ENCODE data around the gene KIDINS220.

KIDINS220 gene

DNA sequence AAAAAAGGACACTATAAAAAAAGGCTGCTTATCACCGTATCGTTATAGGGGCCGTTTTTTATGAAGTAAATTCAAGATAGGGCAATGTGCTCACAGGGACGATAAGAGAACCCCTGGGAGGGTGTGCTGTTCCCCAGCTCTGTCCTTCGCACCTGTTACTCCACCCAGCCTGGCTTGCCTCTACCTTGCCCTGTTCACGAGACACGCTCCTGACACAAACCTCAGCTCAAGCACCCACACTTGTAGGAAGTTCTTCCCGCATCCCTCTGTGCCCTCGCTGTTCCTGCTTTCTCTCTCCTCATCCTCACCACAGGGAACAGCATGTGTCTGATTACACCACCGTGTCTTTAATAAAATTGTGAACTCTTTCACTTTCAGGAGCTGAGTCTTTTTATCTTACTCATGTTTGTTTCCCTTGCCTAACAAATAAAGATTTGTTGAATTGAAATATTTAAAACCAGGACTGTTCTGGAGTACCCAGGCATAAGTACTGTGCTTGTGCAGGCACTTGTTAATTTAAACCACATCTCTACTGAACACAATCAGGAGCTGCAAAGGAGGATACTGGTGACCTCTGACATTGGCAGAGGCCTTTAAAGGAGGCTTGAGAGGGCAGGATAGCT is 26.0 kb upstream of the KIDINS220 start:
- Histone ChIP-seq H3K27me3 (ENCODE audit: control insufficient read depth, insufficient read depth, low read length) (no peaks in the 10 kb centered on the region), H3K27ac (ENCODE audit: low read depth, low read length) (no peak overlapping the region), H3K4me3 (ENCODE audit: low read length) (no peak overlapping the region), H3K9ac (ENCODE audit: low read length) (no peak overlapping the region), H3K4me1 (ENCODE audit: control insufficient read depth, insufficient read depth, low read length) (no peaks in the 10 kb centered on the region), H3K36me3 (ENCODE audit: control insufficient read depth, insufficient read depth, low read length) (no peaks in the 10 kb centered on the region)

DNA sequence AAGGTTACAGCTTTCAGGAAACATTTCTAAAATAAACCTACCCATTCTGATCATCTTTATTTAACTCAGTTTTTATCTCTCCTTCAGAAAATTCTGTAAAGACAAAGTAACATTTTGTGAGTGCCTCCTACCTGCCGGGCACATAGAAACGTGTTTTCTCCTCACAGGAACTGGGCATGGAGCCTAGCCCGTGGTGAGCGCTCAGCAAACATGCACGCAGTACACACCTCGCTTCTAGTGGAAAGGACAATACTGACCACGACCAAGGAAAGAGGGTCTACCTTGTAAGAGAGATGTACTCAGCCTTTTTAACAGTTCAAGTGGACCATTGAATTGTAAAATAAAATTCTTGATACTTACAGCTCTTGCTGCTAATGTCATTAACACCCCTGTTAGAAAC is 24.8 kb upstream of the KIDINS220 start:
- H3K4me3 ChIP-seq (ENCODE audit: low read length) = no peak overlapping the region
- H3K27ac ChIP-seq (ENCODE audit: low read depth, low read length) = no peak overlapping the region

DNA sequence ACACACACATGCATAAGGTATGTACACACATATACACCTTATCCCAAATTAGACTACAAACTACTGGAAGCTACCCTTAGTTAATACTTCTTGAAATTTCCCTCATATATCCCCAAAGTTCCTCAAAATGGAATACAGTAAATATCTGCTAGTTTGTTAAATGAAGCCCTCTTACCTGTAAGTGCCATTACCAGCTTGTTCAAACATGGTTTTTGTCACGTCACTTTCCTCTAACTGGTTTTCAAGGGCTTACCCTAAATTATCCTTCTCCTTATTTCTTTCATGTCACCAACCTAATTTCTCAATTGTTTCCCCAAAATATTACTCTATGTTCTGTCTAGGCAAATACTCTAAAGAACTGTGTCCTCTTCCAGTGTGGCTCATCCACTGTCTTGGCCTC is 24.4 kb upstream of the KIDINS220 start:
- Histone ChIP-seq H3K36me3 (ENCODE audit: control insufficient read depth, insufficient read depth, low read length) (no peaks in the 10 kb centered on the region), H3K4me1 (ENCODE audit: control insufficient read depth, insufficient read depth, low read length) (no peaks in the 10 kb centered on the region), H3K4me3 (ENCODE audit: low read length) (no peak overlapping the region), H3K27ac (ENCODE audit: low read depth, low read length) (no peak overlapping the region), H3K9ac (ENCODE audit: low read length) (no peak overlapping the region), H3K27me3 (ENCODE audit: control insufficient read depth, insufficient read depth, low read length) (no peaks in the 10 kb centered on the region)

More for the DNA sequence above, 24.8 kb upstream of the KIDINS220 start:
- no peaks in the 10 kb centered on the region for H3K36me3 ChIP-seq (ENCODE audit: control insufficient read depth, insufficient read depth, low read length)
- H3K27me3 ChIP-seq (ENCODE audit: control insufficient read depth, insufficient read depth, low read length) = no peaks in the 10 kb centered on the region
- no peak overlapping the region for H3K9ac ChIP-seq (ENCODE audit: low read length)
- no peaks in the 10 kb centered on the region for H3K4me1 ChIP-seq (ENCODE audit: control insufficient read depth, insufficient read depth, low read length)

DNA sequence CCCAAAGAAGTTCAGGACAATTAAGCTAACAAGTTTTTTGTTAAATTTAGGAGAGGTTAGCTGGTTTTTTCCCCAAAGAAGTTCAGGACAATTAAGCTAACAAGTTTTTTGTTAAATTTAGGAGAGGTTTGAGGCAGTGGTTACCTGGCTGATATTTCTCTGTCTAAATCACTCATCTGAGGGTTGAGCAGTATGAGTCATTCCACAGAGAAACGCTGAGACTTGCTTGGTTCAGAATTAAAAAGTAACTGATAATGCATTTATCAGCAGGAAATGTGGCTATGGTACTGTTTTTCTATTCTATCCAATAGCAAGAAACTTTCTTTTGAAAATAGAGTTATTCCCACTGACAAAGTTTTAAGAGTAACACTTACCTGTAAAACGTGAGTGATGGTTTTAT is 22.8 kb upstream of the KIDINS220 start:
- Histone ChIP-seq H3K27ac (ENCODE audit: low read depth, low read length) (no peak overlapping the region), H3K9ac (ENCODE audit: low read length) (no peak overlapping the region), H3K27me3 (ENCODE audit: control insufficient read depth, insufficient read depth, low read length) (no peaks in the 10 kb centered on the region), H3K4me1 (ENCODE audit: control insufficient read depth, insufficient read depth, low read length) (no peaks in the 10 kb centered on the region), H3K4me3 (ENCODE audit: low read length) (no peak overlapping the region), H3K36me3 (ENCODE audit: control insufficient read depth, insufficient read depth, low read length) (no peaks in the 10 kb centered on the region)

DNA sequence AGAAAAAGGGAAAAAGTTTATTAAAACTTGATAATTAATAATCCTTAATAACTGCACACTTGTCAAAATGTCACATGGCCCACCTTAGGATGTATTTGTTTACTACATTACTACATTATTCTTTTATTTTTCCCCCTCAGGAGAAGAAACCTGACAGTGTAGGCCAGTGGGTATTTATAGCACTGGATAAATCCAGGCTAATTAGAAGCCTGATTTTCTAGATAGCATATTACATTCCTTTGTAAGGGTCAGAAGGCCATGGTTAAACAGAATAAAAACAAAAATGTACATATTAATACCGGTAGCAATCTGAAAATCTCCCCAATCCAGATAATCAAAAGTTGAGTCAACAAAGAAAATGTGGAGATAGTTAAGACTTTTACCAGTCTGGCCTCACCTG is 21.5 kb upstream of the KIDINS220 start:
- no peak overlapping the region for H3K27ac ChIP-seq (ENCODE audit: low read depth, low read length)
- H3K9ac ChIP-seq (ENCODE audit: low read length) = no peak overlapping the region
- no peaks in the 10 kb centered on the region for H3K4me1 ChIP-seq (ENCODE audit: control insufficient read depth, insufficient read depth, low read length)
- no peak overlapping the region for H3K4me3 ChIP-seq (ENCODE audit: low read length)
- H3K27me3 ChIP-seq (ENCODE audit: control insufficient read depth, insufficient read depth, low read length) = no peaks in the 10 kb centered on the region
- no peaks in the 10 kb centered on the region for H3K36me3 ChIP-seq (ENCODE audit: control insufficient read depth, insufficient read depth, low read length)

DNA sequence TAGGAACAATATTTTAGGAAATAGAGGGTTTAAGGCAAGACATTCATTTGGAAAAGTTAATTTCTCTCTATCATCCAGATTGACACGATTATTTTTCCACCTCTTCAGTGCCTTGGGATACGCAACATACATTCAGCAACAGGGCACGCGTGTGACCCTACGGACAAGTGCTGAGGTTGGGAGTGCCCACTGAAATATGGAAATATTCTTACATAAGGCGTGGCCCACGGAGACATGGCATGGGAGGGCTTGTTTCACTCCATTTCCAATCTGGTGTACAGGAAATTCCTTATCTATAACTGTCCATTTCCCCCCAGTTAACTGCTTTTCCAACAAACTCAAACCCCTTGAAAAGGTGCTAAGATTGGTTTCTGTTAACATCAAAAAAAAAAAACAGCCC is 20.9 kb upstream of the KIDINS220 start:
- Histone ChIP-seq H3K27me3 (ENCODE audit: control insufficient read depth, insufficient read depth, low read length) (no peaks in the 10 kb centered on the region), H3K4me1 (ENCODE audit: control insufficient read depth, insufficient read depth, low read length) (no peaks in the 10 kb centered on the region), H3K36me3 (ENCODE audit: control insufficient read depth, insufficient read depth, low read length) (no peaks in the 10 kb centered on the region), H3K4me3 (ENCODE audit: low read length) (no peak overlapping the region), H3K9ac (ENCODE audit: low read length) (no peak overlapping the region), H3K27ac (ENCODE audit: low read depth, low read length) (no peak overlapping the region)

DNA sequence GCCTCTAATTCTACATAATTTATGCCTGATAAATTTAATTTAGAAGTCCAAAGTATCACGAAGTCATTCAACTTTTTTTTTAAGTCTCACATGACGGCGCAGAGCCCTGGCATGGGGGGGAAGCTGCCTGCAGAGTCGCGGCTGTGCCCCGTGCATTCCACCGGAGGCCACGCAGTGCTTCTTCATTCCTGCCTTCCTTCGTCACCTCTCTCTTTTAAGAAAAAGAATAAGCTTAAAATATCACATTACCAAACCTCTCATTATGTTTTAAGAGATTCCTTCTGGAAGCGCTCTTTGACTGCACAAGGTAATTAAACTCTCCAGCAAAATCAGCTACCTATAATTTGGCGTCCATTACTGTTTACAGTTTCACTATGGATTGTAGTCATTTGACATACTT is 20.3 kb upstream of the KIDINS220 start:
- Histone ChIP-seq H3K4me3 (ENCODE audit: low read length) (no peak overlapping the region), H3K36me3 (ENCODE audit: control insufficient read depth, insufficient read depth, low read length) (no peaks in the 10 kb centered on the region), H3K27ac (ENCODE audit: low read depth, low read length) (no peak overlapping the region), H3K9ac (ENCODE audit: low read length) (no peak overlapping the region), H3K4me1 (ENCODE audit: control insufficient read depth, insufficient read depth, low read length) (no peaks in the 10 kb centered on the region), H3K27me3 (ENCODE audit: control insufficient read depth, insufficient read depth, low read length) (no peaks in the 10 kb centered on the region)

DNA sequence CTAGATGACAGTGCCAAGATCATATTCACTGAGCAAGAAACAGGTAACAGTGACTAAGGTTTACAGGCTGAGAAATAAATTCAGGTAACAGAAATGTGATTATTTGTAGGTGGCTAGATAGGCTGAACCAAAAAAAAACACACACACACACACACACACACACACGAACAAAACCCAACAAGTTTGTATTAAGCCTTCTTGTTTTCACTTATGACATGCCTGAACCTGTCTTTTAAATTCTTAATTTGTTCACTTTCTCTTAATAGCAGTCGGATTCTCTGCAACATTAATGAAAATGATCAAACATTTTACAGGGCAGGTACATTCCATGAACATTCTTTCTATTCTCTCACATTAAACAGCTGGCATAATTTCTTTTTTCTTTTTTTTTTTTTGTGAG is 18.8 kb upstream of the KIDINS220 start:
- H3K36me3 ChIP-seq (ENCODE audit: control insufficient read depth, insufficient read depth, low read length) = no peaks in the 10 kb centered on the region
- H3K27me3 ChIP-seq (ENCODE audit: control insufficient read depth, insufficient read depth, low read length) = no peaks in the 10 kb centered on the region
- H3K9ac ChIP-seq (ENCODE audit: low read length) = no peak overlapping the region
- H3K27ac ChIP-seq (ENCODE audit: low read depth, low read length) = no peak overlapping the region
- no peaks in the 10 kb centered on the region for H3K4me1 ChIP-seq (ENCODE audit: control insufficient read depth, insufficient read depth, low read length)
- H3K4me3 ChIP-seq (ENCODE audit: low read length) = no peak overlapping the region

DNA sequence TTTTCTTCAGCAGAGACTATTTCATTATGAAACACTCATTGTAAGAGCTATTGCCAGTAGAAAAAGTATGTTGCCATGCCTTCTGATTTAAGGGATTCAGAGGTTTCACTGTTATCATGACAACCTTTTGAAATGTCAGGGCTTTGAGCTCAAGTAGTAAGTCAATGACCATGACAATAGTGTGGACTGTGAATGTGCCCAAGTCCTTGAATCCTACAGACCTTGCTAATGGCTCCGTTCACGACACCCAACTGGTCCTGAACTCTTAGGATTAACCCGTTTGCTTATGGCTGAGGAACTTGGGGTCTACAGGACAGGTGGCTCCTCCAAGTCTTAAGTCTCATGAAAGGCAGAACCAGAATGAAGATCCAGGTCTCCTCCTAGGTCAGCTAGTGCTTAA is 17.6 kb upstream of the KIDINS220 start:
- Histone ChIP-seq H3K27me3 (ENCODE audit: control insufficient read depth, insufficient read depth, low read length) (no peaks in the 10 kb centered on the region), H3K4me3 (ENCODE audit: low read length) (no peak overlapping the region), H3K36me3 (ENCODE audit: control insufficient read depth, insufficient read depth, low read length) (no peaks in the 10 kb centered on the region), H3K4me1 (ENCODE audit: control insufficient read depth, insufficient read depth, low read length) (no peaks in the 10 kb centered on the region), H3K27ac (ENCODE audit: low read depth, low read length) (no peak overlapping the region), H3K9ac (ENCODE audit: low read length) (no peak overlapping the region)

DNA sequence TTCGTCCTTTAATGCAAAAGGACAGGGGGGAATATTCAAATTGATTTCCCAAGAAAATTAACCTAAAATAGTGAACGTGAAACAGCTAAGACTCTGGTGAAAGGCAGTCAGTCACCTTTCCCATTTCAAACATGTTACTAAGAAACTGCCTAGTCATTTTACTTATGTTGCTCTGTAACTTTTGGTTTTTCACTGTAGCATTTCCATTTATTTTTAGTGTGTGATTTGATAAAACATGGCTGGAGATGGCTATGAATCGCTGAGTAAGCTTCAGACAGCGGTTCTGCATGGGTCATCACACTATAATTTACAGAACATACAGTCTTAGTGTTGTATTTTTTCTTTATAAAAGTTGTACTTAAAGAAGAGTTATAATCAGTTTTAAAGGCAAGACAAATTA is 16.0 kb upstream of the KIDINS220 start:
- Histone ChIP-seq H3K4me3 (ENCODE audit: low read length) (no peak overlapping the region), H3K27ac (ENCODE audit: low read depth, low read length) (no peak overlapping the region), H3K4me1 (ENCODE audit: control insufficient read depth, insufficient read depth, low read length) (no peaks in the 10 kb centered on the region)

DNA sequence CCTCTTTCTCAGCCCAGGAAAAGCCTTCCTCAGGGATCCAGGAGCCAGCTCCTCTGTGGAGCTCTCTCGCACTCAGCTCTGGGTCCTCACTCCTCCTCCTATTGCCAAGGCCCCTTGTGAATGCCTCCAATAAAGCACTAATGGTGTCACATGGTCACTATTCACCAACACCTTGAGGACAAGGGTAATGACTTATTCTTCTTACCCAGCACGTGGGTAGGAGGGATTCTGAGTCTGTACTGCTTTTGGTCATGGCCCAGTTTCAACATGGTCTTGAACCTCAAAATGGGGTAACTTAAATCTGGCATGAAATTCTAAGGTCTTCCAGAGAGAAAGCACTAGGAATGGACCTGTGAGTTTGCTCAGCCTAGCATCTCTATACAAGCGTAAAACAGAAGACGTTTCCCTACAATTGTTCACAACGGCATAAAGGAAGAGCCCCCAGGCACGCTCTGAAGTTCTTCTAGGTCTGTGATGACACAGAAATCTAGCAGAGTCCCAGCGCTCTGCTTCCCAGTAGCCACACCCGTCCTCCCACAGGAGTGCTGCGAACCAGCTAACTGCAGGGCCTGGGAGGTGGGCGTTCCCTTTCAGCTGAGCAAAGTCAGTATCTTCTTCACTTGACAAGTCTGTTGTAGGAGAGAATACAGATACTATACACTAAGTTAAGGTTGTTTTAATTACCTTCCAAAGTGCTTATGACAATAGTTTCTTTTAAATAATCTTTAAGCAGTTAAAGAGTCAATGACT is 14.6 kb upstream of the KIDINS220 start:
- H3K27me3 ChIP-seq (ENCODE audit: control insufficient read depth, insufficient read depth, low read length) = no peaks in the 10 kb centered on the region
- H3K36me3 ChIP-seq (ENCODE audit: control insufficient read depth, insufficient read depth, low read length) = no peaks in the 10 kb centered on the region
- H3K9ac ChIP-seq (ENCODE audit: low read length) = no peak overlapping the region
- no peak overlapping the region for H3K27ac ChIP-seq (ENCODE audit: low read depth, low read length)
- no peak overlapping the region for H3K4me3 ChIP-seq (ENCODE audit: low read length)
- no peaks in the 10 kb centered on the region for H3K4me1 ChIP-seq (ENCODE audit: control insufficient read depth, insufficient read depth, low read length)

More for the DNA sequence above, 16.0 kb upstream of the KIDINS220 start:
- Histone ChIP-seq H3K36me3 (ENCODE audit: control insufficient read depth, insufficient read depth, low read length) (no peaks in the 10 kb centered on the region), H3K9ac (ENCODE audit: low read length) (no peak overlapping the region), H3K27me3 (ENCODE audit: control insufficient read depth, insufficient read depth, low read length) (no peaks in the 10 kb centered on the region)

DNA sequence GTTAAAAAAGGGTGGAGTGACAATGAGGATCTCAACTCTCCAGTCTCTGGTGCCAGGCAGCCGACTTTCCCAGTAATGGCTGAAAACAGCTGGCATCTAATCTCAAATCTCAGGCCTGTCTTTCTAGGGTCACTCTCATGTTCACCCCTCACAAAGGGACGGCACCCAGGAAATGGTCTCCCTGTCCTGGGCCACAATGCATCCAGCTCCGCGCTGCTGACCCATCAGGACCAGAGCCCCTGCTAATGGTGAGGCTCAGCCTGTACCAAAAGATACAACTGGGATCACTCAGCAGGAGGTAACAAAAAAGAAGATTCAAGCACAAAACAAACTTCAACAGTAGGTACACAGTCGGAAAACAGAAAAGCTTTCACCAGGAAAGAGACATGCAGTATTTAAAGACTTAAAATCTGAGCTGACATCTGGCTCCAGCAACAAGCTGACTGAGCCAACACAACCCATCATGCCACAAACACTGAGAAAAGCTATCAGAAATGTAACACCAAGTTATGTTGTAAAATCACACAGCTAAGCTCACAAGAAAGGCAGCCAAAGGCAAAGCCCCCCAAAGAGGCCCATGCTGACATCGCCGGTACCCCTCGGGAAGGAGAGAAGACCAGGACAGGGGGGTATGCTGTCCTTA is 13.6 kb upstream of the KIDINS220 start:
- Histone ChIP-seq H3K27me3 (ENCODE audit: control insufficient read depth, insufficient read depth, low read length) (no peaks in the 10 kb centered on the region), H3K27ac (ENCODE audit: low read depth, low read length) (no peak overlapping the region), H3K4me3 (ENCODE audit: low read length) (no peak overlapping the region), H3K9ac (ENCODE audit: low read length) (no peak overlapping the region), H3K4me1 (ENCODE audit: control insufficient read depth, insufficient read depth, low read length) (no peaks in the 10 kb centered on the region), H3K36me3 (ENCODE audit: control insufficient read depth, insufficient read depth, low read length) (no peaks in the 10 kb centered on the region)

DNA sequence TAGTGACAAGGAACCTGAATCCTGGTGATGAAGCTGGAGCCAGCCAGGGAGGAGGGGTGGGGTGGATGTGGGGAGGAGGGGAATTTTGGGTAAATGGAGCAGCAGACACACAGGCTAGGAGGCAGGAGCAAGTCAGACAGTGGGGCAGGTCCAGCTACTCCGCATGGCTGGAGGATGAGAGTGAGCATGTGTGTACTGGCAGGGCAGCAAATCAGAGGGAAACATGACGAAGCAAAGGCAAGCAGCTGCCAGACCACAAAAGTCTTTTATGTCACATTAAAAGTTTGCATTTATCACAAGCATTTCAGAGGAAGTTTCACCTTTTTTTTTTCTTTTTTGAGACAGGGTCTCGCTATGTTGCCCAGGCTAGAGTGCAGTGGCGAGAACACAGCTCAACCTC is 11.9 kb upstream of the KIDINS220 start:
- Histone ChIP-seq H3K4me1 (ENCODE audit: control insufficient read depth, insufficient read depth, low read length) (no peaks in the 10 kb centered on the region), H3K27me3 (ENCODE audit: control insufficient read depth, insufficient read depth, low read length) (no peaks in the 10 kb centered on the region), H3K36me3 (ENCODE audit: control insufficient read depth, insufficient read depth, low read length) (no peaks in the 10 kb centered on the region), H3K9ac (ENCODE audit: low read length) (no peak overlapping the region), H3K4me3 (ENCODE audit: low read length) (no peak overlapping the region), H3K27ac (ENCODE audit: low read depth, low read length) (no peak overlapping the region)

Data from rectal smooth muscle tissue (tissue), 1 donor.